ENCODE results near the gene ARGLU1.

GRCh38 chr13:106548064-106548696, 19.8 kb downstream of the ARGLU1 start:
- TF ChIP-seq, protein P1, sequence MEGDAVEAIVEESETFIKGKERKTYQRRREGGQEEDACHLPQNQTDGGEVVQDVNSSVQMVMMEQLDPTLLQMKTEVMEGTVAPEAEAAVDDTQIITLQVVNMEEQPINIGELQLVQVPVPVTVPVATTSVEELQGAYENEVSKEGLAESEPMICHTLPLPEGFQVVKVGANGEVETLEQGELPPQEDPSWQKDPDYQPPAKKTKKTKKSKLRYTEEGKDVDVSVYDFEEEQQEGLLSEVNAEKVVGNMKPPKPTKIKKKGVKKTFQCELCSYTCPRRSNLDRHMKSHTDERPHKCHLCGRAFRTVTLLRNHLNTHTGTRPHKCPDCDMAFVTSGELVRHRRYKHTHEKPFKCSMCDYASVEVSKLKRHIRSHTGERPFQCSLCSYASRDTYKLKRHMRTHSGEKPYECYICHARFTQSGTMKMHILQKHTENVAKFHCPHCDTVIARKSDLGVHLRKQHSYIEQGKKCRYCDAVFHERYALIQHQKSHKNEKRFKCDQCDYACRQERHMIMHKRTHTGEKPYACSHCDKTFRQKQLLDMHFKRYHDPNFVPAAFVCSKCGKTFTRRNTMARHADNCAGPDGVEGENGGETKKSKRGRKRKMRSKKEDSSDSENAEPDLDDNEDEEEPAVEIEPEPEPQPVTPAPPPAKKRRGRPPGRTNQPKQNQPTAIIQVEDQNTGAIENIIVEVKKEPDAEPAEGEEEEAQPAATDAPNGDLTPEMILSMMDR (IDR thresholded peaks at IDR 0.05; ENCODE audit: low read depth, low read length): no peak
- TF ChIP-seq POLR2A (IDR thresholded peaks at IDR 0.05; ENCODE audit: extremely low read depth, insufficient read length): no peak
- TF ChIP-seq, protein P2, sequence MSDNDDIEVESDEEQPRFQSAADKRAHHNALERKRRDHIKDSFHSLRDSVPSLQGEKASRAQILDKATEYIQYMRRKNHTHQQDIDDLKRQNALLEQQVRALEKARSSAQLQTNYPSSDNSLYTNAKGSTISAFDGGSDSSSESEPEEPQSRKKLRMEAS (IDR thresholded peaks at IDR 0.05; ENCODE audit: low read depth, low read length): no peak
- no peak for TF ChIP-seq MYC (IDR thresholded peaks at IDR 0.05; ENCODE audit: low read depth, low read length)
